HepG2 (cell line): ENCODE data around the gene TM4SF4. TPM values are rescaled to one million over a fixed set of nuclear protein-coding genes. Genes with fewer than 3 reads are reported as not detected.

Experiments used
- ATAC-seq: fragments of 200-7000 bp; cut with Tn5 transposase; 3 replicates; pipeline ENCODE4 v1.9.1; 2020; ENCODE audit warnings: mild to moderate bottlenecking, moderate library complexity
- BruUV-seq: library from RNA; stranded (reverse); fragments of 400-500 nt; replicated peaks from 2 replicates; lab custom pipeline; 2021; lab: Mats Ljungman, UMichigan
- CTCF ChIA-PET: fragments of 300-600 bp; formaldehyde crosslinking; extraction: SDS; loops from one replicate; lab custom pipeline; 2021; ENCODE audit warnings: low total read pairs, inconsistent platforms, low intra/inter-chr PET ratio; lab: Yijun Ruan, JAX
- POLR2A ChIA-PET: fragments of 350-600 bp; sonication (Branson Sonifier 250); formaldehyde crosslinking; loops from one replicate; lab custom pipeline; 2020; ENCODE audit warnings: antibody characterized with exemption, inconsistent platforms; lab: Yijun Ruan, JAX
- DNase-seq: peaks from one replicate; pipeline ENCODE4 v3.0.0-alpha.2; 2015; ENCODE audit warnings: low spot score
- FAIRE-seq: peaks from 3 replicates; lab custom pipeline; 2011; peaks lifted over from hg19 to GRCh38; lab: Jason Lieb, UNC
- H2AFZ ChIP-seq: one replicate; pipeline ENCODE4 v1.6.1; 2011; ENCODE audit warnings: low read length, inconsistent platforms
- H3K27ac ChIP-seq: fragments of 300-600 bp; 3 replicates; pipeline ENCODE4 v1.8.0; 2011; ENCODE audit warnings: mixed run types, mild to moderate bottlenecking, mixed read lengths, low read length, inconsistent platforms; ENCODE audit not compliant: insufficient read depth; ENCODE audit errors: extremely low read length
- H3K27me3 ChIP-seq, 2 experiments: fragments of 200-600 bp in 1 of 2; 2 replicates in 1 of 2; 3 replicates in 1 of 2; pipeline versions ENCODE4 v1.6.0 to v1.8.0; 2011; ENCODE audit warnings: low read length in 2 of 2, mild to moderate bottlenecking in 2 of 2, moderate library complexity in 2 of 2, inconsistent platforms in 1 of 2; ENCODE audit not compliant: insufficient read depth in 2 of 2, control insufficient read depth in 1 of 2
- H3K36me3 ChIP-seq, 2 experiments: fragments of 200-600 bp in 1 of 2; replicated peaks in 1 of 2; 2 replicates in 1 of 2; 3 replicates in 1 of 2; pipeline versions ENCODE4 v1.5.1 to v1.8.0; 2011; ENCODE audit warnings: low read length in 2 of 2, inconsistent platforms in 1 of 2; ENCODE audit not compliant: insufficient read depth in 2 of 2, control insufficient read depth in 1 of 2
- H3K4me1 ChIP-seq: 2 replicates; pipeline ENCODE4 v1.5.1; 2012; ENCODE audit warnings: low read length, inconsistent platforms; ENCODE audit not compliant: insufficient read depth
- H3K4me2 ChIP-seq: 2 replicates; pipeline ENCODE4 v1.6.0; 2011; ENCODE audit warnings: low read depth, low read length, inconsistent platforms
- H3K4me3 ChIP-seq, 3 experiments: fragments of 200-600 bp in 1 of 3; sonication (generic), shearing (Covaris generic) in 1 of 3; replicated peaks in 1 of 3; 2 replicates each; pipeline ENCODE4 v1.5.1; 2011 to 2016; ENCODE audit warnings: low read length in 3 of 3, inconsistent platforms in 2 of 3, low read depth in 2 of 3, mild to moderate bottlenecking in 2 of 3, control low read depth in 1 of 3, mixed read lengths in 1 of 3; ENCODE audit not compliant: insufficient read depth in 1 of 3
- H3K79me2 ChIP-seq: one replicate; pipeline ENCODE4 v1.6.1; 2011; ENCODE audit warnings: low read length, inconsistent platforms; ENCODE audit not compliant: insufficient read depth
- H3K9ac ChIP-seq: 2 replicates; pipeline ENCODE4 v1.6.0; 2011; ENCODE audit warnings: mild to moderate bottlenecking, low read depth, low read length, inconsistent platforms; ENCODE audit not compliant: insufficient read depth
- H3K9me3 ChIP-seq: 2 replicates; pipeline ENCODE4 v1.5.1; 2012; ENCODE audit warnings: mild to moderate bottlenecking, low read length
- H4K20me1 ChIP-seq: 2 replicates; pipeline ENCODE4 v1.6.0; 2011; ENCODE audit warnings: inconsistent platforms, mild to moderate bottlenecking, low read length, moderate library complexity; ENCODE audit not compliant: insufficient read depth
- BATF2 ChIP-seq: sonication (generic); formaldehyde crosslinking; IDR thresholded peaks from 2 replicates; pipeline ENCODE4 v1.8.0; 2022; ENCODE audit warnings: mild to moderate bottlenecking, missing genetic modification reagents, moderate library complexity
- CREB1 ChIP-seq, 2 experiments: fragments of 450-650 bp in 1 of 2; IDR thresholded peaks; 2 replicates each; pipeline ENCODE4 v1.6.1; 2016 to 2017; ENCODE audit warnings: control low read depth in 1 of 2, mild to moderate bottlenecking in 1 of 2, missing compliant biosample characterization in 1 of 2, missing genetic modification characterization in 1 of 2
- ERF ChIP-seq: IDR thresholded peaks from 2 replicates; pipeline ENCODE4 v1.6.1; 2018; ENCODE audit warnings: missing biosample characterization, missing genetic modification reagents
- FIP1L1 ChIP-seq: fragments of 200-400 bp; formaldehyde crosslinking; IDR thresholded peaks from 2 replicates; pipeline ENCODE4 v1.6.1; 2018; ENCODE audit warnings: low read depth, mild to moderate bottlenecking, low read length, moderate library complexity, borderline replicate concordance; ENCODE audit not compliant: insufficient read depth
- ZBTB7A ChIP-seq: sonication (generic); formaldehyde crosslinking; IDR thresholded peaks from 2 replicates; pipeline ENCODE4 v1.8.0; 2022; ENCODE audit warnings: mild to moderate bottlenecking, missing genetic modification reagents
- ZC3H4 ChIP-seq: sonication (generic); formaldehyde crosslinking; IDR thresholded peaks from 2 replicates; pipeline ENCODE4 v1.4.0; 2020; ENCODE audit warnings: missing genetic modification reagents, borderline replicate concordance
- ZFAT ChIP-seq: sonication (generic); formaldehyde crosslinking; conservative IDR thresholded peaks from 2 replicates; pipeline ENCODE4 v1.8.1; 2023; ENCODE audit warnings: missing genetic modification reagents, inconsistent platforms
- ZNF180 ChIP-seq: sonication (generic); formaldehyde crosslinking; IDR thresholded peaks from 2 replicates; pipeline ENCODE4 v1.4.0; 2020; ENCODE audit warnings: low read depth, missing genetic modification reagents, borderline replicate concordance
- ZNF431 ChIP-seq: sonication (generic); formaldehyde crosslinking; IDR thresholded peaks from 2 replicates; pipeline ENCODE4 v1.9.0; 2022; ENCODE audit warnings: missing genetic modification reagents, low read depth, mild to moderate bottlenecking, borderline replicate concordance
- ZNF546 ChIP-seq: sonication (generic); formaldehyde crosslinking; conservative IDR thresholded peaks from 2 replicates; pipeline ENCODE4 v1.8.1; 2023; ENCODE audit warnings: mild to moderate bottlenecking, missing genetic modification reagents
- ZNF615 ChIP-seq: sonication (generic); formaldehyde crosslinking; IDR thresholded peaks from 2 replicates; pipeline ENCODE4 v1.5.0; 2020; ENCODE audit warnings: mild to moderate bottlenecking, missing genetic modification reagents, borderline replicate concordance
- ZNF724P ChIP-seq: sonication (generic); formaldehyde crosslinking; IDR thresholded peaks from 2 replicates; pipeline ENCODE4 v1.8.0; 2022; ENCODE audit warnings: missing genetic modification reagents, borderline replicate concordance
- in situ Hi-C: cut with HindIII; loops from 2 replicates; pipeline ENCODE4 v1.10.0; 2017; ENCODE audit warnings: low pct_unique_long_range_greater_than_20kb; ENCODE audit not compliant: extremely low pct_ligation_motif_present
- intact Hi-C: fragments of 100-400 bp; cut with micrococcal nuclease; formaldehyde crosslinking; loops from one replicate; pipeline ENCODE4 v1.10.0; 2022; ENCODE audit not compliant: unreplicated experiment
- polyA plus RNA-seq, 8 experiments: library from polyadenylated mRNA; depleted of rRNA in 3 of 8; stranded (reverse) in 7 of 8; unstranded in 1 of 8; fragments of >200 nt; fragmentation: Illumina TruSeq in 4 of 8; extraction: Trizol in 4 of 8; gene quantifications; 2 replicates each; pipeline versions ENCODE4 v1.2.1 to v1.2.3, GENCODE V29; 2011 to 2016; ENCODE audit warnings: low read depth in 4 of 8, missing spikeins in 1 of 8, mixed read lengths in 1 of 8; ENCODE audit not compliant: insufficient read depth in 1 of 8
- total RNA-seq, 5 experiments: library from RNA; depleted of rRNA; stranded (reverse); fragments of >200 nt; fragmentation: Illumina TruSeq; extraction: Trizol; gene quantifications; 2 replicates each; pipeline ENCODE4 v1.2.3, GENCODE V29; 2016; ENCODE audit warnings: low read depth in 1 of 5

Gene TM4SF4
- total and polyA plus RNA-seq, 2 of the 13 experiments (the other 11 are each of a cell fraction or from before 2014, with no cell fraction given): 0.63 to 0.95 TPM

GRCh38 chr3:149548669-149549065, 74.2 kb downstream of the TM4SF4 start (continued):
- TF ChIP-seq ZBTB7A (CRISPR knock-in tag): no peak
- TF ChIP-seq ZC3H4: no peak

- peaks cover 15 to 41% of the 10 kb centered on the region in 2 experiments; a peak in 4 of 5 replicates for H3K36me3 ChIP-seq
- no peak overlapping the region for H2AFZ ChIP-seq
- H3K4me3 ChIP-seq: no peak overlapping the region
- no peak for FAIRE-seq
- intact Hi-C loops: no loop called here
- peaks cover 40% of the 10 kb centered on the region for H3K79me2 ChIP-seq
- DNase-seq: no peak
- ATAC-seq: no peak
- ChIA-PET CTCF (no interaction called here), POLR2A (no interaction called here)
- peaks cover 65% of the 10 kb centered on the region for H3K4me1 ChIP-seq
- H3K27me3 ChIP-seq: no peaks in the 10 kb centered on the region
- no peak overlapping the region for H3K4me2 ChIP-seq
- H3K9ac ChIP-seq: no peak overlapping the region
- H3K9me3 ChIP-seq: no peaks in the 10 kb centered on the region
- no peak overlapping the region for H3K27ac ChIP-seq
- peaks cover 34% of the 10 kb centered on the region; the same call in 1 of the 2 replicates for H4K20me1 ChIP-seq
- in situ Hi-C loops: no loop called here
- no TSS peak for BruUV-seq
- TF ChIP-seq ZFAT (CRISPR knock-in tag): no peak
- no peak for TF ChIP-seq ZNF180
- no peak for TF ChIP-seq BATF2 (CRISPR knock-in tag)
- TF ChIP-seq ERF (CRISPR knock-in tag): no peak
- no peak for TF ChIP-seq ZNF431 (CRISPR knock-in tag)
- no peak for TF ChIP-seq FIP1L1
- TF ChIP-seq ZNF615 (CRISPR knock-in tag): no peak
- TF ChIP-seq ZNF546 (CRISPR knock-in tag): no peak
- no peak for TF ChIP-seq CREB1 (IDR thresholded peaks at IDR 0.05)
- no peak for TF ChIP-seq CREB1 (CRISPR knock-in tag; IDR thresholded peaks at IDR 0.05)
- no peak for TF ChIP-seq ZNF724P
Measured at GRCh38 chr3:149551500-149551899, 77.0 kb downstream of the TM4SF4 start.
